Prostate gland (tissue), 2 donors: ENCODE data around the gene MELTF.

Experiments
- POLR2A ChIP-seq: fragments of 450-650 bp; IDR thresholded peaks from one replicate; pipeline ENCODE4 v1.6.1; 2016; ENCODE audit warnings: antibody characterized with exemption, mild to moderate bottlenecking
- POLR2AphosphoS5 ChIP-seq: sonication (generic); formaldehyde crosslinking; IDR thresholded peaks from one replicate; pipeline ENCODE4 v1.6.1; 2017; ENCODE audit warnings: antibody characterized with exemption
- TF ChIP-seq, protein P1 (sequence below), 4 experiments: fragments of 200-600 bp in 2 of 4; fragments of 450-650 bp in 2 of 4; sonication (generic) in 2 of 4; IDR thresholded peaks; 1 replicate in 3 of 4; 2 replicates in 1 of 4; pipeline ENCODE4 v1.5.1; 2016 to 2019; ENCODE audit warnings: antibody characterized with exemption in 4 of 4, mild to moderate bottlenecking in 2 of 4, moderate library complexity in 2 of 4

DNA sequence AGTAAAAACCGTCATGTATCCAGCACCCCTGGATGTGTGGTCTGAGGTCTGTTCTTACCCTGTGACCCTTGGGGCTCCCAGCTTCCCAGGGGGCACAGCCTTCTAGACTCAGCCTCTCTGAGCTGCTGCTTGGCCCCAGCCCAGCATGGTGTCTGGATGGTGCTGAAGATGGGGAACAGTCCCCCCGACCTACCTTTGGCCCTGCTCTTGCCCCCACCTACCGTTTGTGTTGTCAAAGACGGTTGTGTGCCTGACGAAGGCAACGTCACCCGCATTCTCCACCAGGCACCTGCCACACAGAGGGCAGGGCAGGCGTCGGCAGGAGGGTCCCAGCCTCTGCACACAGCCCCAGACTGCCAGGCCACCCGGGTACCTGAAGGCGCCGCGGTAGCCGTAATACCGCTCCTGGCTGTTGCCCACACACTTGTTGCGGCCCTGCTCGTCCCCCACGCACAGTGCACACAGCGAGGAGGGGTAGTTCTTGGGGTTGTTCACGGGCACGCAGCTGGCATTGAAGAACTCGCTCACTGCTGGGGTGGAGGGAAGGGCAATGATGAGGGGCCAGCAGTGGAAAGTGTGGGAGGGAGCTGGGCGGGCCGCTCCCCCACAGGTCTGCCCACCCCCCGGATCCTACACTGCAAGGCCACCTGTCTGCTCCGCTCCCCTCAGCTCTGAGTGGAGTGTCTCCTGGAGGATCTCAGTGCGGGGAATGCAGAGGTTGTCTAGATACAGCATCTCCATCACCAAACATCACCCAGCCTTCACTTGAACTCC lies 21.0 kb downstream of the MELTF start:
- TF ChIP-seq, protein P1, sequence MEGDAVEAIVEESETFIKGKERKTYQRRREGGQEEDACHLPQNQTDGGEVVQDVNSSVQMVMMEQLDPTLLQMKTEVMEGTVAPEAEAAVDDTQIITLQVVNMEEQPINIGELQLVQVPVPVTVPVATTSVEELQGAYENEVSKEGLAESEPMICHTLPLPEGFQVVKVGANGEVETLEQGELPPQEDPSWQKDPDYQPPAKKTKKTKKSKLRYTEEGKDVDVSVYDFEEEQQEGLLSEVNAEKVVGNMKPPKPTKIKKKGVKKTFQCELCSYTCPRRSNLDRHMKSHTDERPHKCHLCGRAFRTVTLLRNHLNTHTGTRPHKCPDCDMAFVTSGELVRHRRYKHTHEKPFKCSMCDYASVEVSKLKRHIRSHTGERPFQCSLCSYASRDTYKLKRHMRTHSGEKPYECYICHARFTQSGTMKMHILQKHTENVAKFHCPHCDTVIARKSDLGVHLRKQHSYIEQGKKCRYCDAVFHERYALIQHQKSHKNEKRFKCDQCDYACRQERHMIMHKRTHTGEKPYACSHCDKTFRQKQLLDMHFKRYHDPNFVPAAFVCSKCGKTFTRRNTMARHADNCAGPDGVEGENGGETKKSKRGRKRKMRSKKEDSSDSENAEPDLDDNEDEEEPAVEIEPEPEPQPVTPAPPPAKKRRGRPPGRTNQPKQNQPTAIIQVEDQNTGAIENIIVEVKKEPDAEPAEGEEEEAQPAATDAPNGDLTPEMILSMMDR (IDR thresholded peaks at IDR 0.05): no peak
- TF ChIP-seq POLR2AphosphoS5 (no peak), POLR2A (no peak)
